Stimulated activated naive CD4-positive, alpha-beta T cell treated with Interleukin-2 at 50 U/mL for 16 hours (primary cell): ENCODE measurements around the gene MROH8.
A peak's percentile ranks its signal among the peaks of the same experiment; 100 is the strongest.

Experiments
- DNase-seq: peaks from one replicate; lab custom pipeline; 2025; lab: John Stamatoyannopoulos, UW

Gene MROH8

DNA sequence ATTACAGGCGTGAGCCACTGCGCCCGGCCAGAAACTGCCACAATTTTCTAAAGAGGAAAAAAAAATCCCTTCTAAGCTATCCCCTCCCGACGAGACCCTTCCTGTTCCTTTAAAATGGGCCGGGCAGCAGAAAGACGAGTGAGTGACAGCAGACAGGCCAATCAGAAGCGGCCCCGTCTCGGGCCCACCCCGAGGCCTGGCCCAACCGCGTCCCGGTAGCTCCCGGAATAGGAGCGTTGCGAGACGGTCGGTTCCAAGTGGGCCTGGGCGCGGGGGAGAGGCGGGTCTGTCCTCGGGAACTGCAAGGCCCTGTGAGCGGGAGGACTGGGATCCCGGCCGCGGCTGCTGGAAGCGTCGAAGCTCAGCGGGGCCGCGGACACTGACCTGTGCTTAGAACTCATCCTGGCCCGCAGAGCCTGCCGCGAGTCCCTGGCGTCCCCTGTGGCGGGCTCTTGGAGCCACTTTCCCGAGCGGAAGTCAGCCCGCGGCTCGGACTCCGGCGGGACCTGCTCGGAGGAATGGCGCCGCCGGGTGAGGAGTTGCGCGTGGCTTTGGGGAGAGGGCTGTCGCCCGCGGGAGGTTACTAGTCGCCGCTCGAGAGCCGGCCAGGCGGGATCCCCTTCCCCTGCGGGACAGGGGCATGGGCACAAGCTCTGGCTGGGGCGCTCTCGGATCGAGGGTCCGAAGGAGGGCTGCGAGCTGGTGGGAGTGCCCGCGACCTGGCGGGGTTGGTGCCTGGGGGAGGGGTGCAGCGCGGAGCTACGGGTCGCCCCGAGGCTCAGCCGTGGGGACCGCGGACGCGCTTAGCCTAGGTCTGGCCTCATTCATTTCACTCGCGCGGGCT, at the start of gene MROH8, which contains the start of gene RPN2:
Gene MROH8, minus strand, starts transcription at position 710 of the 844 bp plus-strand sequence.
Gene RPN2, plus strand, starts transcription at position 492 of the 844 bp plus-strand sequence. Its CDS starts 27 bp downstream, at position 519.
- DNase-seq, result peak; percentile 94

DNA sequence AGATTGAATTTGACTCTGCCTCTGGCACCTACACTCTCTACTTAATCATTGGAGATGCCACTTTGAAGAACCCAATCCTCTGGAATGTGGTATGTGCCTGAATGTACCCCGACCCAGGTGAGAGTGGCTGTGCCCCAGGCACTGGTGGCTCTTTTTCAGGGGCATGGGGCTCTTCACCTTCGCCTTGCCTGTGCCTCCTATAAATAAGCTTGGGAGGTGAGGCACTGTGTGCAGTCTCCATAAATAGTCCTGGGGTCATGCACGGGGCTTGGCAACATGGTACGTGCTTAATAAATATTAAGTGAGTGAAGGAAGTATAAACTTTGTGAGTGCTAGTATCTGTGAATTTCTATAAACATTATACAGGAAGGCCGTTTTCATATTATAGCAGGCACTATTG, 49.3 kb upstream of the MROH8 start:
- no peak for DNase-seq

DNA sequence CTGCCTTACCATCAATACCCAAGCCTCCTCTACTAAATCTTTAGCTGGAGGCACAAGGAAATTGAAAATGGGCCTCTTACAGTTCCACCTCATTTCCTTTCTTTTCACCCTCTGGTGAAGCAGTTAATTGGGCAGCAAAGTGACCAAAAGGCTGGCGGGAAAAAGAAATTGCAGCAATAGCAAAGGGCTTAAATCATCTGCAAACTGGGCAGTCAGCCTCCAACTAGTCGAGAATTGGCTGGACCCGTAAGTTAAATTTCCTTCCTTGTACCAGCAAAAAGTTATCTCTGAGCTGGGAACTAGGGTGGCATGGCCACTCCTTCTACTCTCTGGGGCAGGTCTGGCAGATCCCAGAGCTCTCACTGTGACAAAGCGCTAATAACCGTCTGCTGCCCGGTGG, 48.7 kb upstream of the MROH8 start:
- DNase-seq, result no peak

DNA sequence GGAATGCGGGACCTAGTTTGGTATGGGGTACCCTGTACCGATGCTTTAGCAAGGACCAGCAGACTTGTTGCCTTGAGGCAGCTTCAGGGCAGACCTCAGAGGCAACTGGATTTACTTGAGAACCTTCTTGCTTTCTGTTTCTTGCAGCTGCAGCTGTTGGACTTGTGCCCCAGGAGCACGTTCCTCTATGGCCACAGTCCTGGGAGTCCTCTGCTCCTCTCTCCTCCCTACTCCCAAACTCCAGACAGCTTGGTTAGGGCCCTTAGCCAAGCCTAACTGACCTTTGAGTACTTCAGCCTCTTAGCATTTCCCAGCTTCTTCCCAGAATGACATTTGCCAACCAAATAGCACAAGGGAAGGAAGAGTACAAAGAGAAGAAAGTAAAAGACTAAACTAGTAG, 47.5 kb upstream of the MROH8 start:
- DNase-seq, result no peak

DNA sequence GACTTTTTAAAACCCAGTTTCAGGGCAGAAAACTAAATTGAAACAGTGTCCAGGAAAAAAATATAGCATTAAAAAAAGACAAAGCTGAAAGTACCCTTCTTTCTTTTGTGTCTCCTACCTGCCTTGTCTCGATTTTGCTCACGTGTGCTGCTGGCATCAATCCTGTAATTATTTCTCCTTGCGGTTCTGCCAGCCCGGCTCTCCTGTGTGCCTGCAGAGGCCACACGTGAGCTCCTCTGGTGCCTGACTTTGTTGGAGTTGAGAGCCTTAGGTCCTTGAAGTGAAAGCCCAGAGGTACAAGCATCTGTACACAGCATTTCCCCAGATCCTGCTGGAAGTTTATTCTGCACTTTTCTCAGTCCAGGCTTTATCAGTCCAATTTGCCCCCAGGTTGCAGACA, 45.8 kb upstream of the MROH8 start:
- DNase-seq, result no peak

DNA sequence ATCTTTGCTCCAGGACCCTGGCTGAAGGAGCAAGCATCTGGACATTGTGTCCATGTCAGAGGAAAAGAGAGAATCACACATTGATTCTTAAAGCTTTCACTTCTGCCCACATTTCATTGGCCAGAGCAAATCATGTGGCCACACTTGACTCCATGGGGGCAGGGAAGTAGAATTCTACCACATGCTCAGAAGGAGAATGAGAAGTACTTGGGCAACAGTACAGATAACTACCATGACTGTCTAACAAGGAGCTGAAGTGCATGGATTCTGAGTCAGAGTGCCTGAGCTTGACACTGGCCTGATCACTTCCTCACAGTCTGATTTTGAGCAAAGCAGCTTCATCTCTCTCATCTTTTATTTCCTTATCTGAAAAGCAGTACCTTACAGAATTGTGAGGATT, 43.7 kb upstream of the MROH8 start:
- DNase-seq, result no peak

DNA sequence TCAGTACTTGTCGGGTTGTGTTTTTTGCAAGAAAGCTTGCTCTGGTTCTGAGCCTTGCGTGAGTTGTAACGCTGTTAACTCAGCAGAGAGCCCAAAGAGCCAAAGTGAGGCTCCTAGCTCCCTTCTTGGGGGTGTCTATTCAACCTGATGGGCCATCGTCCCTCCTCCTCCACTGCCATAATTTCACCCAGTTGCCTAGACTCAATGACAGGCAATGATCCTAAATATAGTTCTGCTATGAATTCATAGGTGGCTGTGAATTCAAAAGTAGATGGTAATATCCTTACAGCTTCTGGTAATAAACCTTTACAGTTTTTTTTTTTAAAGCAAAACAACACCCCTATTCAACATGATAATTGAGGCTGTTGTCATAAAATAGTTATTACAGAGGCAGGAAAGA, 42.7 kb upstream of the MROH8 start:
- DNase-seq, result no peak

DNA sequence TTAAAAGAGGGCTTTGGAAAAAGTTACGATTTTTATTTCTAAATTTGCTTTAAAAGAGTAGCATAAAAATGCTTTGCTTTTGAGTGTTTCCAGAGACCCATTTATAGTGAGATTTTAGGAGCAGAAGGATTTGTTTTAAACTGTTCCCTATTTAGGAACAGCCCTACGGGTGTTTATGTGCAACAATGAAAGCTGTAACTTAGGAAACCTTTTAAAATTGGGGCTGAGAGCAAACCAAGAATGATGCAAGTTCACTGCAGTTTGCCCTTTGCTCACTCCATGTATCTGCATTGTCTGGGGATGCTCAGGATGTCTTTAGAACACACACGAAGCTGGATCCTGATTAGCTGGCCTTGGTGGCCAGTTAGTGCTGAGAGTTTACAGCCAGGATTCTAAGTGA, 41.4 kb upstream of the MROH8 start:
- no peak for DNase-seq

DNA sequence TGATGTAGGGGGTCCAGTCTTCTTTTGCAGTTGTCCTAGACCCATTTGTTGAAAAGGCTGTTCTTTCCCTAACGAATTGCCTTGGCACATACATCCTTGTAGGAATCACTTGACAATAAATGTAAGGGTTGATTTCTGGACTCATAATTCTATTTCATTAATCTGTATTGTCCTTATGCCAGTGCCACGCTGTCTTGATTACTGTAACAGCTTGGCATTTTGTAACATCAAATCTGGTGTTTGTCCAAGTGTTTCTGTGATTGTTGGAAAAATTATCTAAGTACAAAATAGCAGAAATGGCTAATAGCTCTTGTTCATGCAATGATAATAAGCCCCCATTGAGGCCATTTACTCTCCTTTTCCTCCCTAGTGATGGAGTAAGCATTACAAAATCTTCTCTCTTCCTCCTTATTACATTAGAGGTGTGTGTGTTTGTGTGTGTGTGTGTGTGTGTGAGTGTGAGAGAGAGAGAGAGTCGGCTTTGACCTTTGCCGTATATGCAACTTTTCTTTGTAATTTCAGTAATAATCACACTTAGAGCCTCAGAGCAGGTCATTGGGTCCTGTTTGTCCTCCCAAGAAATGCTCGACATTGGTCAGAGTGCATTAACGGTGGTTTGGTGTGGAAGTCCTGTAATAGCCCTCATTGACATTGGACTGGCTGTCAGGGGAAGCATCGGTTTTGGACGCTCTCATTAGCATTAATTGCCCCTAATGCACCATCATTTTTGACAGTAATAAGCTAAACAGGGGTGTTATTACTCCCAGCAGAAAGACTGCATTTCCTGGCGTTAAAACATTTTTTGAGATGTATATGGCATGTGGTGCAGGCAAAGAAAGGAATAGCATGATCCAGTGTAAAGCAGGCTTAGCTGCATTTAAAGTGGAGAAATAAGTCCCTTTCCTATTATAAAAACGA, 40.7 kb upstream of the MROH8 start:
- DNase-seq, result no peak

DNA sequence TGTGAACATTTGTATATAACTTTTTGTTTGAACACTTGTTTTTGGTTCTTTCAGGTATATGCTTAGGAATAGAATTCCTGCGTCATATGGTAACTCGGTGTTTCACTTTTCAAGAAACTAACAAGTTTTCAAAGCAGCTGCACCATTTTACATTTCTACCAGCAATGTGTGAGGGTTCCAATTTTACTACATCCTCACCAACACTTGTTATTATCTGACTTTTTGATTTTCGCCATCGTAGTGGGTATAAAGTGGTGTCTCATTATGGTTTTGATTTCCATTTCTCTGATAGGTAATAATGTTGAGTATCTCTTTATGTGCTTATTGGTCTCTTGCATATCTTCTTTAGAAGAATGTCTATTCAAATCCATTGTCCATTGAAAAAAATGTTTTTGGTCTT, 39.6 kb upstream of the MROH8 start:
- DNase-seq, result no peak

DNA sequence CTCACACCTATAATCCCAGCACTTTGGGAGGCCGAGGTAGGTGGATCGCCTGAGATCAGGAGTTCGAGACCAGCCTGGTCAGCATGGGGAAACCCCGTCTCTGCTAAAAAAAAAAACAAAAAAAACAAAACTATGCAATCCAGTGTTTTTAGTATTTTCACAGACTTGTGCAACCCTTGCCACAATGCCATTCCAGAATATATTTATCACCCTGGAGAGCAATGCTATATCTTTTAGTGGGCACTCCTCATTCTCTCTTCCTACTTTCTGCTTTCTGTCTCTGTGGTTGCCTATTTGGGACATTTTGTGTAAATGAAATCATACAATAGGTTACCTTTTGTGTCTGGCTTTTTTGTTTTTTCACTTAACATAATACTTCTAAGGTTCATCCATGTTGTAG, 39.1 kb upstream of the MROH8 start:
- DNase-seq, result no peak

DNA sequence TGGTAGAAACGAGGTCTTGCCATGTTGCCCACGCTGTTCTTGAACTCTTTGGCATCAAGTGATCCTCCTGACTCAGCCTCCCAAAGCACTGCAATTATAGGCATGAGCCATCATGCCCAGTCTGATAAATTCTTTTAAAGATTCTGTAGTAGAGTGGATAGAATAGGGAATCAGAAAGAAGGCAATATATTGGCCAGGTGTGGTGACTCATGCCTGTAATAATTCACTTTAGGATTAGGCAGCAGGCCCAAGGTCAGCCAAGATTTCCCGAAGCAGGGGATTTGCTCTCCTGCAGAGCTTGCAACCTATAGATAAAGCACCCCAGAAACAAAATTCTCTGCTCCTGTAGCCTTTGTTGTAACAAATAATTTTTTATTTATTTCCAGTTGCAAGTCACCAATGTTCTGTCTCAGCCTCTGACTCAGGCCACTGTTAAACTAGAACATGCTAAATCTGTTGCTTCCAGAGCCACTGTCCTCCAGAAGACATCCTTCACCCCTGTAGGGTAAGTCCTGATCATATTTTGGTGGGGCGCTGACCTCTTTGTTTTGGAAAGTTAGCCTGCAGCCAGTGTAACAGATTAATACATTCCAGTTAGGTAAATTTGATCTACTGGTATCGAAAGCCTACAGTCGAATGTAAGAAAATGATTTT, 30.4 kb upstream of the MROH8 start:
- DNase-seq, result no peak

DNA sequence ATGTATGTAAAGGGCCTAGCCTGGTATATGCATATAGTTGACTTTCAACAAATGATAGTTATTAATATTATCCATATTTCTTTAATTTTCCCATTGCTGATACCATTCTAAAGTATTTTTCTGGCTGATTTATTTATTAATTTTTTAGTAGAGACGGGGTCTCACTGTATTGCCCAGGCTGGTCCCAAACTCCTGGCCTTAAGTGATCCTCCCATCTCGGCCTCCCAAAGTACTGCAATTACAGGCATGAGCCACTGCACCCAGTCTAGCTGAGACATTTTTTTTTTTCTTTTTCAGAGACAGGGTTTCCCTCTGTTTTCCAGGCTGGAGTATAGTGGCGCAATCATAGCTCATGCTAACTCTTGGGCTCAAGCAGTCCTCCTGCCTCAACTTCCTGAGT, 29.8 kb upstream of the MROH8 start:
- no peak for DNase-seq

DNA sequence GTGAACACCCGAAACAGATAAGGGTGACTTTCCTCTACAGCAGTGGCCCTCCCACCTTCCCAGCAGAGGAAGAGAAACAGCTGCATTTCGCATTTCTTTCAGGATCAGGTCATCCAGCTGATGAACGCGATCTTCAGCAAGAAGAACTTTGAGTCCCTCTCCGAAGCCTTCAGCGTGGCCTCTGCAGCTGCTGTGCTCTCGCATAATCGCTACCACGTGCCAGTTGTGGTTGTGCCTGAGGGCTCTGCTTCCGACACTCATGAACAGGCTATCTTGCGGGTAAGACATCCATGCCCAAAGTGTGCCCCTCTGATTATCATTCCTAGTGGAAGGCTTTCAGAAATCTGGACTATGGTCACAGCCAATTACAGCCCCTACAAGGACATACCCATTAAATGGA, 27.8 kb upstream of the MROH8 start:
- DNase-seq, result no peak

DNA sequence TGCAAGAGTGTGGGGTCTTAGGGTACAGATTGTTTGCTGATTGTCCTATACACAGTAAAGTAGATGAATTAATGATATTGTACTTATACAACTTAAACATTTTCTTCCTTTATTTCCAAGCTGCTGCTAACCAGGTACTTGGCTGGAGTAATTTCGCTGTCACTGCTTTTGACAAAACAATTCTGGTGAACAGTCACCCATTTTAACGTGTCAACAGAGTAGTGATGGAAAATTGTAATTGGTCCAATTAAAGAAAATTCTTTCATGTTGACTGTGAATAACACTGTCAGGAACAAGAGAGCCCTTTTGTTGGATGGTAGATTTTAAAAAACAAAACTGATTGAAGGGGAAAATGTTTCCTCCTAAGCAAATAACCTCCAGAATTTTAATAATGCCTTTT, 26.4 kb upstream of the MROH8 start:
- no peak for DNase-seq

DNA sequence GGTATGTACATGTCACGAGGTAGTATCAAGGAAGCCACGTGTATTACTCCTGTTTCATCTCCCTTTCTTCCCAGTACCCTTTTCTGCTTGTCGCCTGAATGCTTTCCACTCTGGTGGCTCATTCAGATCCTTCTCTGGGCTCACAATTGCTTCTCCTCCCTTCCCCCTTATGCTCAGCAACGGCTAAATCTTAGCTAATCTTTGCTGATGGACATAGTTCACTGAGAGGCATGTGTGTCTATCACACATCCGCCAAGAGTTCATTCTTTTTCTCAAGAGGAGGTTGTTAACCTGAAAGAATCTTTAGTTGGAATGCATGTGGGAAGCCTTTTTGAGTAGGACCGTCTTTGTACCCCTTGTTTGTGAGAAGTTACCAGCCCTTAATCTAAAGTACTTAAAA, 25.8 kb upstream of the MROH8 start:
- DNase-seq, result no peak

DNA sequence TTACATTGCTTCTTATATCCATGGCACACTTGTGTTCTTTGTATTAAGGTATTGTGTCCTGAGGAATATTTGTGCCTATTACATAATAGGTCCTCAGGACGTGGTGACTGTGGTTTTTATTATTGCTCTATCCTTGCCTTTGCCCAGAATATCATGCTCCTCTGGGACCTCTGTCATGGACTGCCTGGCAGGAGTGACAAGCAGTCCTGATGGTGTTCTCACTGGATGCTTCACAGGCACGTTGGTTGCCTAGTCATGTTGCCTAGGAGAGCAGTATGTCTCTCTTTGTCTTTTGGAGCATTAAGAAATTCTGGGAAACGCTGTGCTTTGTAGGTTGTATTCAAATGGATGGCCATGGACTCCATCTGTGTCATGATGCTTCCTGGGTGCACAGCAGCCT, 24.7 kb upstream of the MROH8 start:
- no peak for DNase-seq

DNA sequence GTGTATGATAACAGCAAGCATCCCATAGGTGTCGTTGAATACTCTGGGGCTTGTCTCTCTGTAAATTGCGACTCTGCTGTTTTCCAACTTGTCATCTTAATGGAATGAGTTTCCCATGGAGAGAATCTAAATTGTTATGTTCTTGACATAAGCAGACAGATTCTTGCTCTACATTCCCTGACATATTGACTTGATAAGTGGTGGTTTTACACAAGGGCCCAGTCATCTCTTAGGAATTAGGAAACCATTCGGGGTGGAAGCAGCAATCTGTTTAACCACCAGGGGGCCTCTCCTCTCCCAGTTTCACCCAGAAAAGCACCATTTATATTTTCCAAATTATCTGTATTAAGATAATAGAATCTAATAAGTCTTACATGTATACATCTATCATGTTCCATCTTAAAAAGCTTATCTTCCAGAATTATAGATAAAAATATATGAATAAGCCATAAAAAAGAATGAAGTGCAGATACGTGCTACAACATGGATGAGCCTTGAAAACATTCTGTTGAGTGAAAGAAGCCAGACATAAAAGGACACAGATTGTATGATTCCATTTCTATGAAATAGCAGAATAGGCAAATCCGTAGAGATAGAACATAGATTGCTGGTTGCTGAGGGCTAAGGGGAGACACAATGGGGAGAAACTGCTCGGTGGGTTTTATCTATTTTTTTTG, 23.1 kb upstream of the MROH8 start:
- DNase-seq, result no peak

DNA sequence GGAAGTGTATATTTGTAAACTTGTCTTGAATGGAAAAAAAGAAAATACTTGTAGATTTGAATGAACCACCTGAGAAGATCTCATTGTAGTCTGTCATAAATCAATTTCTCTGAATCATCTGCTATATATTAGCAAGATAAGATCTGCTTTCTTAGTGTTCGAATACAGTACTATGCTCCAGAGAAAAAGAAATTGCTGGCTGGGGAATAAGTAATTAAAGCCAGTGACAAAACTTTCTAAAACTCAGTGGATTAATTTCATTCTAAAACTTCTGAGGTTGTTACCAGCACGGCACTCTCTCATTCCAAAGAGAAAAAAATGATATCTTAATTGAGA, 22.4 kb upstream of the MROH8 start:
- no peak for DNase-seq

DNA sequence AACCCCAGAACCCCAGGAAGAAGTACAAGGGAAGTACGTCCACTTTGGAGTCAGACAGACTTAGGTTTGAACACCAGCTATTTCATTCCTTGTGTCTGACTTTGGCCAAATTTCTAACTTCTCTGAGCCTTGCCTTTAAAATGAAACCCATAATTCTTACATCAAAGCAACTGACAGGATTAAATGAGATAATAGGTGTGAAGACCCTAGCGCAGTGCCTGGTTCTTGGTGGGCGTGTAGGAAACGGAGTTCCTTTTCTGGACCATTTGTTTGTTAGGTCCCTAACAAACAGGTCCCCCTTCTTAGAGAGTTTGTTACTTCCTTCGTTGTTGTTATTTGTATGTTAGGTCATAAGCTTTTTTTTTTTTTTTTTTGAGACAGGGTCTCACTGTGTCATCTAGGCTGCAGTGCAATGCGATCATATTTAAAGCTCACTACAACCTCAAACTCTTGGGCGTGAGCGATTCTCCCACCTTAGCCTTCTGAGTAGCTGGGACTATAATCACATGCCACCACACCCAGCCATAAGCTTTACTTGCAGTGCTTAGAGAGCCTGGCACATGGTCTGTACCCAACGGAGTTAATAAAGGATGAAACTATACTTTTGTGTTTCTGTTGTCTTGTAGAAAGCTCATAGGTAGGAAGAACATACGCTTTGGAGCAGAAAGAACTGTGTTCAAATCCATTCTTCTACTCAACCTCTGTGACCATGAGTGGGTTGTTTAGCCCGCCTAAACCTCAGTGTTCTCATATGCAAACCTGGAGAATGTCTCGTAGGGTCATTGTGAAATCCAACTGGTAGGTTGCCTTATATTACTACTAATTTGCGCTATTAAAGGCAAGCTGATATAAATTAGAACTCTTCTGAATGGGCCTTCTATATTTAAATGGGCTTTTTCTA, 21.8 kb upstream of the MROH8 start:
- no peak for DNase-seq

DNA sequence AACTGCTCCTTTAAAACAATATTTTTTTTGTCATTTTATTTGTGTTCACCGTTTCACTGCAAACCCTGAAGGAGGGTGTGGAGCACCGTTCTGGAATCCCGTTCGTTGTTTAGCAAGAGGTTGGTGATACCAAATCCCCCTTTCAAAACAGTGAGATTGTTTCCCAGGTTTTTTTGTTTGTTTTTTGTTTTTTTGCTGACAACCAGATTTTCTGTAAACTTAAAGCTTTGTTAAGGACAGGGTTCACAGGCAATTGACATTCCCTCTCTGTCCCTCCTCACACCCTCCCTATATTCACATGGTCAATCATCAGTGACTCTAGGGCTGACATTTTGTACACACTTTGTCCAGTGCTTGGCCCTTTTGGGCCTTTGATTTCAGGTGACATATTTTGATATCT, 21.0 kb upstream of the MROH8 start:
- DNase-seq, result no peak
